Esophagus muscularis mucosa (tissue), 4 donors: ENCODE results near the gene GPC6. TPM values are rescaled to one million over a fixed set of nuclear protein-coding genes. Genes with fewer than 3 reads are reported as not detected.

Experiments
- DNase-seq: peaks from one replicate; pipeline ENCODE4 v3.0.0-alpha.2; 2017; ENCODE audit errors: extremely low spot score
- H3K27ac ChIP-seq, 4 donors: fragments of 200-600 bp; sonication (generic); replicated peaks in 1 of 4; 1 replicate in 3 of 4; 2 replicates in 1 of 4; pipeline ENCODE4 v1.5.1; 2016 to 2019; ENCODE audit warnings: mild to moderate bottlenecking in 1 of 4
- H3K27me3 ChIP-seq, 4 donors: fragments of 200-600 bp; sonication (generic); one replicate each; pipeline versions ENCODE4 v1.5.1 to v1.6.0; 2016 to 2019
- H3K36me3 ChIP-seq, 4 donors: fragments of 200-600 bp; sonication (generic); one replicate each; pipeline ENCODE4 v1.5.1; 2016 to 2019
- H3K4me1 ChIP-seq, 4 donors: fragments of 200-600 bp; sonication (generic); one replicate each; pipeline ENCODE4 v1.5.1; 2016 to 2019
- H3K4me3 ChIP-seq, 4 donors: fragments of 200-600 bp; sonication (generic); 1 replicate in 2 of 4; 2 replicates in 2 of 4; pipeline ENCODE4 v1.5.1; 2016 to 2019; ENCODE audit warnings: mild to moderate bottlenecking in 4 of 4, moderate library complexity in 1 of 4
- H3K9me3 ChIP-seq, 4 donors: fragments of 200-600 bp; sonication (generic); 1 replicate in 3 of 4; 2 replicates in 1 of 4; pipeline ENCODE4 v1.5.1; 2016 to 2019
- EP300 ChIP-seq: sonication (generic); formaldehyde crosslinking; IDR thresholded peaks from one replicate; pipeline ENCODE4 v1.6.1; 2017; ENCODE audit warnings: antibody characterized with exemption
- POLR2A ChIP-seq: fragments of 450-650 bp; IDR thresholded peaks from one replicate; pipeline ENCODE4 v1.6.1; 2017; ENCODE audit warnings: antibody characterized with exemption, moderate library complexity, mild to moderate bottlenecking, low read depth
- POLR2AphosphoS5 ChIP-seq, 2 donors: sonication (generic); formaldehyde crosslinking; IDR thresholded peaks; one replicate each; pipeline ENCODE4 v1.6.1; 2017; ENCODE audit warnings: antibody characterized with exemption in 2 of 2
- WGBS: methylation state at CpG from one replicate; pipeline ENCODE4 v1.1.5; 2018; 5-methylcytosine and 5-hydroxymethylcytosine counted together
- intact Hi-C: fragments of 100-400 bp; cut with DNase I; formaldehyde crosslinking; loops from one replicate; pipeline ENCODE4 v1.15.1; 2023
- total RNA-seq, 4 donors: library from RNA; depleted of rRNA; stranded (reverse); fragments of >200 nt; gene quantifications; one replicate each; pipeline versions ENCODE4 v1.1.0 to v1.2.1, GENCODE V29; 2016
- TF ChIP-seq, protein P1 (sequence below), 3 experiments: fragments of 200-600 bp in 2 of 3; fragments of 450-650 bp in 1 of 3; sonication (generic) in 2 of 3; IDR thresholded peaks; one replicate each; pipeline ENCODE4 v1.5.1; 2017 to 2019; ENCODE audit warnings: antibody characterized with exemption in 3 of 3, mild to moderate bottlenecking in 2 of 3, moderate library complexity in 1 of 3

GPC6 gene
- total RNA-seq, 4 donors from 2014 or later, result 6.5 to 17.2 (median 13.5) TPM

GRCh38 chr13:94140511-94140910 is 913.9 kb downstream of the GPC6 start:
- no peaks in the 10 kb centered on the region for H3K4me1 ChIP-seq
- no peaks in the 10 kb centered on the region for H3K9me3 ChIP-seq
- 53% methylated on average over 2 of the region's 2 CpGs for WGBS
- H3K36me3 ChIP-seq, result no peaks in the 10 kb centered on the region
- no peaks in the 10 kb centered on the region for H3K27me3 ChIP-seq
- DNase-seq, result no peak
- TF ChIP-seq EP300 (no peak), POLR2A (no peak), POLR2AphosphoS5 (IDR thresholded peaks at IDR 0.05) (no peak)
- TF ChIP-seq, protein P1, sequence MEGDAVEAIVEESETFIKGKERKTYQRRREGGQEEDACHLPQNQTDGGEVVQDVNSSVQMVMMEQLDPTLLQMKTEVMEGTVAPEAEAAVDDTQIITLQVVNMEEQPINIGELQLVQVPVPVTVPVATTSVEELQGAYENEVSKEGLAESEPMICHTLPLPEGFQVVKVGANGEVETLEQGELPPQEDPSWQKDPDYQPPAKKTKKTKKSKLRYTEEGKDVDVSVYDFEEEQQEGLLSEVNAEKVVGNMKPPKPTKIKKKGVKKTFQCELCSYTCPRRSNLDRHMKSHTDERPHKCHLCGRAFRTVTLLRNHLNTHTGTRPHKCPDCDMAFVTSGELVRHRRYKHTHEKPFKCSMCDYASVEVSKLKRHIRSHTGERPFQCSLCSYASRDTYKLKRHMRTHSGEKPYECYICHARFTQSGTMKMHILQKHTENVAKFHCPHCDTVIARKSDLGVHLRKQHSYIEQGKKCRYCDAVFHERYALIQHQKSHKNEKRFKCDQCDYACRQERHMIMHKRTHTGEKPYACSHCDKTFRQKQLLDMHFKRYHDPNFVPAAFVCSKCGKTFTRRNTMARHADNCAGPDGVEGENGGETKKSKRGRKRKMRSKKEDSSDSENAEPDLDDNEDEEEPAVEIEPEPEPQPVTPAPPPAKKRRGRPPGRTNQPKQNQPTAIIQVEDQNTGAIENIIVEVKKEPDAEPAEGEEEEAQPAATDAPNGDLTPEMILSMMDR (IDR thresholded peaks at IDR 0.05), result no peak
- intact Hi-C loops, result no loop called here
- H3K4me3 ChIP-seq, result no peak overlapping the region
- no peak overlapping the region for H3K27ac ChIP-seq

DNA sequence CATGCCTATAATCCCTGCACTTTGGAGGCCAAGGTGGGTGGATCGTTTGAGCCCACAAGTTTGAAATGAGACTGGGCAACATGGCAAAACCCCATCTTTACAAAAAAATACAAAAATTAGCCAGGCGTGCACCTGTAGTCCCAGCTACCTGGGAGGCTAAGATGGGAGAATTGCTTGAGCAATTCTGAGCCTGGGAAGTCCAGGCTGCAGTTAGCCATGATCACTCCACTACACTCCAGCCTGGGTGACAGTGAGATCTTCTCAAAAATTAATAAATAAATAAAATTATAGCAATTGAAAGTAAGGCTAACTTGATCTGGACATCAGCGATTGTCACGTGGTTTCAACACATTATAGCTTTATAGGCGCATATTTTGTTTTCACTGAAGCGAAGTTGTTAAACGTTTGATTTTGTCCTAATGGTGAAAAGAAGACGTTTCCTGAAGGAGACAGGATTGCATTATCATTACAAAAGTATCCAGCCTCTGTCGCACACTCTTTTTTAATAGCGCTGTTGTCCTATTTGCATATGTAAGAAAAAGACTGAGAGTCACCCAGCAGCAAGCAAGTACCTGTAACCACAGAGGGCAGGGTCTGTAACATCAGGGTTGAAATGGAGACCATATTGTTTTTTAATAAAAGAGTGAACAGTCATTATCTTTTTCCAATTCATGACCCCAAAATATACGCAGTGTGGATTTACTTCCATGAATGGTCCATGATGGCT is 917.2 kb downstream of the GPC6 start:
- Histone ChIP-seq H3K4me3 (no peak overlapping the region), H3K4me1 (no peaks in the 10 kb centered on the region), H3K9me3 (no peaks in the 10 kb centered on the region), H3K27me3 (no peaks in the 10 kb centered on the region), H3K36me3 (no peaks in the 10 kb centered on the region), H3K27ac (no peak overlapping the region)
- intact Hi-C loops, result no loop called here
- DNase-seq, result no peak
- WGBS, result 81% methylated on average over 11 of the region's 11 CpGs
- no peak for TF ChIP-seq EP300
- no peak for TF ChIP-seq POLR2AphosphoS5 (IDR thresholded peaks at IDR 0.05)
- TF ChIP-seq, protein P1 (IDR thresholded peaks at IDR 0.05), result no peak
- no peak for TF ChIP-seq POLR2A

GRCh38 chr13:94145966-94146365 is 919.4 kb downstream of the GPC6 start:
- DNase-seq, result no peak
- intact Hi-C loops, result no loop called here
- Histone ChIP-seq H3K36me3 (no peaks in the 10 kb centered on the region), H3K9me3 (no peaks in the 10 kb centered on the region), H3K27me3 (no peaks in the 10 kb centered on the region), H3K4me3 (no peak overlapping the region), H3K4me1 (no peaks in the 10 kb centered on the region), H3K27ac (no peak overlapping the region)
- 47% methylated on average over 2 of the region's 2 CpGs for WGBS
- TF ChIP-seq EP300, result no peak
- TF ChIP-seq POLR2AphosphoS5 (IDR thresholded peaks at IDR 0.05), result no peak
- TF ChIP-seq POLR2A, result no peak
- TF ChIP-seq, protein P1 (IDR thresholded peaks at IDR 0.05), result no peak

GRCh38 chr13:94153586-94153985 is 927.0 kb downstream of the GPC6 start:
- Histone ChIP-seq H3K27me3 (no peaks in the 10 kb centered on the region), H3K4me3 (no peak overlapping the region), H3K4me1 (no peaks in the 10 kb centered on the region), H3K27ac (no peak overlapping the region), H3K9me3 (no peaks in the 10 kb centered on the region), H3K36me3 (no peaks in the 10 kb centered on the region)
- DNase-seq, result no peak
- WGBS, result 92% methylated on average over 2 of the region's 2 CpGs
- TF ChIP-seq, protein P1 (IDR thresholded peaks at IDR 0.05), result no peak
- TF ChIP-seq POLR2AphosphoS5 (IDR thresholded peaks at IDR 0.05), result no peak
- no peak for TF ChIP-seq POLR2A
- no peak for TF ChIP-seq EP300
- intact Hi-C loops, result no loop called here

DNA sequence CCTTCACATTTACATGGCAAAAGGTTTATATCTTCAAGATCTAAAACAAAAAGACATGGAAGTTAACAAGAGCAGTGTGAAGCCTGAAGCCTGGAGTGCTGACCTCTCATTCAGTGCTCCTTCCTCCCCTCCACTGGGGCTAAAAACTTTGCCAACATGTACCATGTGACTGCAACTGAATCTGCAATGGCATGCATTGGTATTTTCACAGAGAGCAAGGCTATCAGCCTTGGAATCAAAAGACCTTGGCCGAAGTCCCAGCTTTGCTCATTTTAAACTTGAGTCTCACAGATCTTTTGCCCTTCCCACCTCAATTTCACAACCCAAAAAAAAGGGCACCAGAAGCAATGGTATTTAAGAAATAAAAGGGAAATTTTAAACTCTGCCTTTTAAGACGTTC is 927.8 kb downstream of the GPC6 start:
- no peaks in the 10 kb centered on the region for H3K9me3 ChIP-seq
- DNase-seq, result no peak
- H3K4me1 ChIP-seq, result no peaks in the 10 kb centered on the region
- no peak for TF ChIP-seq EP300
- no peak for TF ChIP-seq POLR2AphosphoS5 (IDR thresholded peaks at IDR 0.05)
- TF ChIP-seq POLR2A, result no peak
- TF ChIP-seq, protein P1 (IDR thresholded peaks at IDR 0.05), result no peak
- intact Hi-C loops, result no loop called here
- H3K27me3 ChIP-seq, result no peaks in the 10 kb centered on the region
- H3K36me3 ChIP-seq, result no peaks in the 10 kb centered on the region
- WGBS, result 71% methylated on average over 2 of the region's 2 CpGs
- H3K27ac ChIP-seq, result no peak overlapping the region
- no peak overlapping the region for H3K4me3 ChIP-seq
